ENCODE results near the gene SLC6A11.

SLC6A11 gene

GRCh38 chr3:10816019-10816862 lies at the start of gene SLC6A11:
Gene SLC6A11 (plus strand): TSS chr3:10816228. CDS start chr3:10816266, 38 bp downstream.
- DNase-seq: peak; percentile 55

GRCh38 chr3:10768708-10769394 lies 47.2 kb upstream of the SLC6A11 start:
- no peak for DNase-seq

- no peak for DNase-seq
Observed at GRCh38 chr3:10770547-10770946, 45.5 kb upstream of the SLC6A11 start.

GRCh38 chr3:10770981-10771380 lies 45.0 kb upstream of the SLC6A11 start:
- DNase-seq: no peak

- DNase-seq: peak; percentile 36
Observed at GRCh38 chr3:10771486-10772270, 44.4 kb upstream of the SLC6A11 start.

GRCh38 chr3:10772271-10773161 lies 43.5 kb upstream of the SLC6A11 start:
- peak; percentile 39 for DNase-seq

GRCh38 chr3:10774129-10774670 lies 41.8 kb upstream of the SLC6A11 start:
- DNase-seq: no peak

GRCh38 chr3:10774825-10775224 lies 41.2 kb upstream of the SLC6A11 start:
- DNase-seq: no peak

GRCh38 chr3:10775259-10775658 lies 40.8 kb upstream of the SLC6A11 start:
- no peak for DNase-seq

- DNase-seq: peak; percentile 29
Observed at GRCh38 chr3:10775828-10776227, 40.2 kb upstream of the SLC6A11 start.

GRCh38 chr3:10777627-10778026 lies 38.4 kb upstream of the SLC6A11 start:
- no peak for DNase-seq

- DNase-seq: no peak
Observed at GRCh38 chr3:10778492-10779292, 37.3 kb upstream of the SLC6A11 start.

GRCh38 chr3:10779293-10779805 lies 36.7 kb upstream of the SLC6A11 start:
- no peak for DNase-seq

- no peak for DNase-seq
Observed at GRCh38 chr3:10780243-10780642, 35.8 kb upstream of the SLC6A11 start.

- no peak for DNase-seq
Observed at GRCh38 chr3:10780922-10781321, 35.1 kb upstream of the SLC6A11 start.

- no peak for DNase-seq
Observed at GRCh38 chr3:10781981-10782380, 34.0 kb upstream of the SLC6A11 start.

- DNase-seq: peak; percentile 21
Observed at GRCh38 chr3:10783360-10784351, 32.4 kb upstream of the SLC6A11 start.

- no peak for DNase-seq
Observed at GRCh38 chr3:10786640-10787039, 29.4 kb upstream of the SLC6A11 start.

- DNase-seq: no peak
Observed at GRCh38 chr3:10788451-10788850, 27.6 kb upstream of the SLC6A11 start.

- DNase-seq: no peak
Observed at GRCh38 chr3:10790713-10791112, 25.3 kb upstream of the SLC6A11 start.
